Eye (tissue), 1 donor: ENCODE data around the gene ARMH4.

ENCODE experiments used
- DNase-seq: peaks from one replicate; pipeline ENCODE4 v3.0.0-alpha.2; 2015

The ARMH4 gene

GRCh38 chr14:58026219-58026618 is 125.8 kb downstream of the ARMH4 start:
- DNase-seq, result no peak

- no peak for DNase-seq
Measured at GRCh38 chr14:58014778-58015177, 137.2 kb downstream of the ARMH4 start.

GRCh38 chr14:58002618-58003017 is 149.4 kb downstream of the ARMH4 start:
- no peak for DNase-seq

GRCh38 chr14:57999979-58000378 is 152.0 kb downstream of the ARMH4 start:
- DNase-seq, result no peak

- DNase-seq, result no peak
Measured at GRCh38 chr14:57999471-57999870, 152.5 kb downstream of the ARMH4 start.

- no peak for DNase-seq
Measured at GRCh38 chr14:57998766-57999165, 153.2 kb downstream of the ARMH4 start.

- DNase-seq, result no peak
Measured at GRCh38 chr14:57991353-57991752, 160.7 kb downstream of the ARMH4 start.

- DNase-seq, result no peak
Measured at GRCh38 chr14:57988445-57988844, 163.6 kb downstream of the ARMH4 start.

GRCh38 chr14:57987596-57988300 is 164.3 kb downstream of the ARMH4 start:
- peak; percentile 9 for DNase-seq

- no peak for DNase-seq
Measured at GRCh38 chr14:57987051-57987450, 165.0 kb downstream of the ARMH4 start.

- peak; percentile 42 for DNase-seq
Measured at GRCh38 chr14:57982804-57983634, 169.0 kb downstream of the ARMH4 start.

- DNase-seq, result no peak
Measured at GRCh38 chr14:57981817-57982560, 170.0 kb downstream of the ARMH4 start.

GRCh38 chr14:57979376-57980048 is 172.5 kb downstream of the ARMH4 start:
- DNase-seq, result no peak

- no peak for DNase-seq
Measured at GRCh38 chr14:57976701-57977100, 175.3 kb downstream of the ARMH4 start.

- no peak for DNase-seq
Measured at GRCh38 chr14:57974896-57975295, 177.1 kb downstream of the ARMH4 start.

- no peak for DNase-seq
Measured at GRCh38 chr14:57970594-57970993, 181.4 kb downstream of the ARMH4 start.

- no peak for DNase-seq
Measured at GRCh38 chr14:57970175-57970574, 181.8 kb downstream of the ARMH4 start.

- DNase-seq, result no peak
Measured at GRCh38 chr14:57963071-57963470, 188.9 kb downstream of the ARMH4 start.

GRCh38 chr14:57962325-57963035 is 189.5 kb downstream of the ARMH4 start:
- peak; percentile 75 for DNase-seq

- DNase-seq, result peak; percentile 14
Measured at GRCh38 chr14:57961786-57962060, 190.3 kb downstream of the ARMH4 start.

GRCh38 chr14:57960946-57961785 is 190.8 kb downstream of the ARMH4 start:
- no peak for DNase-seq

- no peak for DNase-seq
Measured at GRCh38 chr14:57957441-57957840, 194.6 kb downstream of the ARMH4 start.
